Measurements from ENCODE around the gene MFAP3.

The MFAP3 gene

GRCh38 chr5:154042766-154043165, 4.0 kb downstream of the MFAP3 start:
- Histone ChIP-seq H3K79me2 (ENCODE audit: insufficient read depth, low read depth) (peaks cover 9% of the 10 kb centered on the region; the same call in 1 of the 2 replicates), H3K27ac (no peak overlapping the region), H3K4me3 (IDR thresholded peaks at IDR 0.05; ENCODE audit: insufficient read depth, low read depth, low read length) (no peak overlapping the region), H3K36me3 (ENCODE audit: insufficient read depth) (no peaks in the 10 kb centered on the region), H3K4me1 (ENCODE audit: low read depth, poor library complexity, severe bottlenecking) (peaks cover 12% of the 10 kb centered on the region), H3K9ac (no peak overlapping the region), H3K27me3 (ENCODE audit: insufficient read depth, low read depth) (no peaks in the 10 kb centered on the region), H3K4me2 (no peak overlapping the region), H4K20me1 (ENCODE audit: insufficient read depth) (no peaks in the 10 kb centered on the region), H2AFZ (ENCODE audit: low read depth) (no peak overlapping the region)
- TF ChIP-seq, protein P1, sequence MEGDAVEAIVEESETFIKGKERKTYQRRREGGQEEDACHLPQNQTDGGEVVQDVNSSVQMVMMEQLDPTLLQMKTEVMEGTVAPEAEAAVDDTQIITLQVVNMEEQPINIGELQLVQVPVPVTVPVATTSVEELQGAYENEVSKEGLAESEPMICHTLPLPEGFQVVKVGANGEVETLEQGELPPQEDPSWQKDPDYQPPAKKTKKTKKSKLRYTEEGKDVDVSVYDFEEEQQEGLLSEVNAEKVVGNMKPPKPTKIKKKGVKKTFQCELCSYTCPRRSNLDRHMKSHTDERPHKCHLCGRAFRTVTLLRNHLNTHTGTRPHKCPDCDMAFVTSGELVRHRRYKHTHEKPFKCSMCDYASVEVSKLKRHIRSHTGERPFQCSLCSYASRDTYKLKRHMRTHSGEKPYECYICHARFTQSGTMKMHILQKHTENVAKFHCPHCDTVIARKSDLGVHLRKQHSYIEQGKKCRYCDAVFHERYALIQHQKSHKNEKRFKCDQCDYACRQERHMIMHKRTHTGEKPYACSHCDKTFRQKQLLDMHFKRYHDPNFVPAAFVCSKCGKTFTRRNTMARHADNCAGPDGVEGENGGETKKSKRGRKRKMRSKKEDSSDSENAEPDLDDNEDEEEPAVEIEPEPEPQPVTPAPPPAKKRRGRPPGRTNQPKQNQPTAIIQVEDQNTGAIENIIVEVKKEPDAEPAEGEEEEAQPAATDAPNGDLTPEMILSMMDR (conservative IDR thresholded peaks at IDR 0.05; ENCODE audit: low read depth, low read length): no peak

DNA sequence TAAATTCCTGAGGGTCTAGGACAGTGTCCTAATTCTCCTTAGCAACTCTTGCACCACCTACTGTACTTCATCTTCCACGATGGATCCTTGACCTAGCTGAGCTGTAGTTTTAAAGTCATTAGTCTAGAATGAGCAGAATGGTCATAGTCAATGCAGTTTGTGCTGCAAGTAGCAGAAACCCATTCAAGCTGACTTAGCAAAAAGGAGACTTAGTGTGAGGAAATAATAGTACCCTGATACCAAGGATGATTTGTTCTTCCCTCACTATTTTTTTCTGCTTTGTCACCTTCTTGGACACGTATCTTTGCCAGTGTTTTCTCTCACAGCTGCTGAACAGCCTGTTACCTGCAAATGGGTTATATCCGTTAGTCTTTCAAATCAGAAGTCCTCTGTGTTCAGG, 5.3 kb downstream of the MFAP3 start:
- Histone ChIP-seq H3K27ac (no peak overlapping the region), H3K4me1 (ENCODE audit: low read depth, poor library complexity, severe bottlenecking) (peaks cover 12% of the 10 kb centered on the region), H4K20me1 (ENCODE audit: insufficient read depth) (no peaks in the 10 kb centered on the region), H3K4me2 (no peak overlapping the region), H3K4me3 (IDR thresholded peaks at IDR 0.05; ENCODE audit: insufficient read depth, low read depth, low read length) (no peak overlapping the region), H3K79me2 (ENCODE audit: insufficient read depth, low read depth) (peaks cover 9% of the 10 kb centered on the region; the same call in 1 of the 2 replicates), H3K36me3 (ENCODE audit: insufficient read depth) (no peaks in the 10 kb centered on the region), H2AFZ (ENCODE audit: low read depth) (no peak overlapping the region), H3K27me3 (ENCODE audit: insufficient read depth, low read depth) (no peaks in the 10 kb centered on the region), H3K9ac (no peak overlapping the region)
- TF ChIP-seq, protein P1 (conservative IDR thresholded peaks at IDR 0.05; ENCODE audit: low read depth, low read length): no peak

DNA sequence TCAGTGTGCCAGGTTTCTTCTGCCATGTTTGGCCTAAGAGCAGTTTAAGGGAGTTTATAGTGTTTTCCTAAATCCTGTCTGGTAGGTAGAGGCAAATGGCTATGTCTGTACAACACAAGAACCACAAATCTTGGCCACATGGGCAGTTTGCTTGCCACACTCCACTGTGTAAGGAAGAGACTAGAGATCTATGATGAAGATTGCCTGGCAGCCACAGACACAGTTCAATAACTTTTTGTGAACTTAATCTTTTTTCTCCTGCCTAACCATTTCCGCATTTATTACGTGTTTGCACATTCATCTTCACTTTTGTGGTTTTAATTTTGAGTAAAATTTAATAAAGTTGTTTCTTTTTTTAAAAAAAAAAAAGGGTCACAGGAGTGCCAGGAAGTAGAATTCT, 5.8 kb downstream of the MFAP3 start:
- Histone ChIP-seq H3K9ac (no peak overlapping the region), H2AFZ (ENCODE audit: low read depth) (no peak overlapping the region), H3K27ac (no peak overlapping the region), H3K4me1 (ENCODE audit: low read depth, poor library complexity, severe bottlenecking) (peaks cover 11% of the 10 kb centered on the region), H3K27me3 (ENCODE audit: insufficient read depth, low read depth) (no peaks in the 10 kb centered on the region), H3K79me2 (ENCODE audit: insufficient read depth, low read depth) (peaks cover 8% of the 10 kb centered on the region; the same call in 1 of the 2 replicates), H4K20me1 (ENCODE audit: insufficient read depth) (no peaks in the 10 kb centered on the region), H3K4me2 (no peak overlapping the region), H3K4me3 (IDR thresholded peaks at IDR 0.05; ENCODE audit: insufficient read depth, low read depth, low read length) (no peak overlapping the region), H3K36me3 (ENCODE audit: insufficient read depth) (no peaks in the 10 kb centered on the region)
- TF ChIP-seq, protein P1 (conservative IDR thresholded peaks at IDR 0.05; ENCODE audit: low read depth, low read length): no peak

- TF ChIP-seq, protein P1 (conservative IDR thresholded peaks at IDR 0.05; ENCODE audit: low read depth, low read length): no peak
- Histone ChIP-seq H3K27ac (no peak overlapping the region), H2AFZ (ENCODE audit: low read depth) (no peak overlapping the region), H3K4me1 (ENCODE audit: low read depth, poor library complexity, severe bottlenecking) (no peaks in the 10 kb centered on the region), H3K36me3 (ENCODE audit: insufficient read depth) (no peaks in the 10 kb centered on the region), H3K4me2 (no peak overlapping the region), H3K79me2 (ENCODE audit: insufficient read depth, low read depth) (no peaks in the 10 kb centered on the region), H4K20me1 (ENCODE audit: insufficient read depth) (no peaks in the 10 kb centered on the region), H3K9ac (no peak overlapping the region), H3K27me3 (ENCODE audit: insufficient read depth, low read depth) (no peaks in the 10 kb centered on the region), H3K4me3 (IDR thresholded peaks at IDR 0.05; ENCODE audit: insufficient read depth, low read depth, low read length) (no peak overlapping the region)
These were observed 7.7 kb downstream of the MFAP3 start for GRCh38 chr5:154046486-154046885.
